GM21515 (cell line): Measurements from ENCODE around the gene TIPRL.

Experiments
- ATAC-seq: cut with Tn5 transposase; IDR thresholded peaks from one replicate; pipeline ENCODE4 v1.9.1; 2021; ENCODE audit not compliant: unreplicated experiment

TIPRL gene

GRCh38 chr1:168246506-168246905 lies 67.7 kb downstream of the TIPRL start:
- no peak for ATAC-seq
